Liver (tissue), 9 donors: ENCODE measurements around the gene ZAP70. TPM values are rescaled to one million over a fixed set of nuclear protein-coding genes. Genes with fewer than 3 reads are reported as not detected.

Experiments
- DNase-seq: peaks from one replicate; pipeline ENCODE4 v3.0.0-alpha.2; 2017; ENCODE audit warnings: low spot score
- H3K27ac ChIP-seq, 2 donors: one replicate each; pipeline ENCODE4 v1.7.0; 2013; ENCODE audit warnings: inconsistent platforms in 2 of 2, low read length in 2 of 2, control low read depth in 1 of 2, low read depth in 1 of 2, mild to moderate bottlenecking in 1 of 2
- H3K27me3 ChIP-seq, 4 donors: one replicate each; pipeline versions ENCODE4 v1.6.1 to v1.7.0; 2013; ENCODE audit warnings: low read length in 3 of 4, inconsistent platforms in 1 of 4, mild to moderate bottlenecking in 1 of 4, moderate library complexity in 1 of 4; ENCODE audit not compliant: control insufficient read depth in 4 of 4, insufficient read depth in 4 of 4
- H3K36me3 ChIP-seq, 4 donors: one replicate each; pipeline versions ENCODE4 v1.6.1 to v1.7.0; 2013; ENCODE audit warnings: low read length in 3 of 4, mild to moderate bottlenecking in 3 of 4, low read depth in 1 of 4, moderate library complexity in 1 of 4; ENCODE audit not compliant: control insufficient read depth in 4 of 4, insufficient read depth in 3 of 4
- H3K4me1 ChIP-seq, 4 donors: one replicate each; pipeline versions ENCODE4 v1.6.1 to v1.7.0; 2013; ENCODE audit warnings: low read length in 3 of 4, mild to moderate bottlenecking in 3 of 4, moderate library complexity in 1 of 4; ENCODE audit not compliant: control insufficient read depth in 4 of 4, insufficient read depth in 4 of 4
- H3K4me3 ChIP-seq, 3 donors: one replicate each; pipeline versions ENCODE4 v1.6.1 to v1.7.0; 2013; ENCODE audit warnings: low read length in 3 of 3, control low read depth in 1 of 3, low read depth in 1 of 3, mild to moderate bottlenecking in 1 of 3
- H3K9ac ChIP-seq, 2 donors: one replicate each; pipeline ENCODE4 v1.7.0; 2013; ENCODE audit warnings: low read length in 2 of 2, mild to moderate bottlenecking in 2 of 2, moderate library complexity in 2 of 2, control low read depth in 1 of 2, low read depth in 1 of 2
- H3K9me3 ChIP-seq, 4 donors: one replicate each; pipeline versions ENCODE4 v1.6.1 to v1.7.0; 2013; ENCODE audit warnings: low read length in 3 of 4; ENCODE audit not compliant: control insufficient read depth in 4 of 4
- EGR1 ChIP-seq, 2 donors: IDR thresholded peaks; 2 replicates each; pipeline ENCODE4 v1.6.1; 2016 to 2018; ENCODE audit warnings: antibody characterized with exemption in 2 of 2, low read depth in 2 of 2
- FOXA1 ChIP-seq: IDR thresholded peaks from 2 replicates; pipeline ENCODE4 v1.6.1; 2016; ENCODE audit warnings: antibody characterized with exemption
- FOXA2 ChIP-seq: IDR thresholded peaks from 2 replicates; pipeline ENCODE4 v1.6.1; 2016; ENCODE audit warnings: antibody characterized with exemption
- GABPA ChIP-seq, 2 donors: IDR thresholded peaks in 1 of 2; conservative IDR thresholded peaks in 1 of 2; 2 replicates each; pipeline ENCODE4 v1.6.1; 2016; ENCODE audit warnings: antibody characterized with exemption in 2 of 2, mild to moderate bottlenecking in 1 of 2, moderate library complexity in 1 of 2
- HNF4A ChIP-seq, 2 donors: conservative IDR thresholded peaks; 2 replicates each; pipeline ENCODE4 v1.6.1; 2016; ENCODE audit warnings: antibody characterized with exemption in 2 of 2, mild to moderate bottlenecking in 2 of 2
- HNF4G ChIP-seq: IDR thresholded peaks from 2 replicates; pipeline ENCODE4 v1.6.1; 2016; ENCODE audit warnings: antibody characterized with exemption
- JUND ChIP-seq, 2 donors: IDR thresholded peaks; 2 replicates each; pipeline ENCODE4 v1.6.1; 2016; ENCODE audit warnings: antibody characterized with exemption in 2 of 2
- NR2F2 ChIP-seq: IDR thresholded peaks from 2 replicates; pipeline ENCODE4 v1.6.1; 2016; ENCODE audit warnings: antibody characterized with exemption
- RAD21 ChIP-seq, 2 donors: IDR thresholded peaks; 2 replicates each; pipeline ENCODE4 v1.6.1; 2016; ENCODE audit warnings: antibody characterized with exemption in 2 of 2, mild to moderate bottlenecking in 2 of 2
- RXRA ChIP-seq, 2 donors: IDR thresholded peaks; 2 replicates each; pipeline ENCODE4 v1.6.1; 2017 to 2018; ENCODE audit warnings: antibody characterized with exemption in 2 of 2, mild to moderate bottlenecking in 1 of 2
- SP1 ChIP-seq: IDR thresholded peaks from 2 replicates; pipeline ENCODE4 v1.6.1; 2018; ENCODE audit warnings: antibody characterized with exemption, mild to moderate bottlenecking
- TAF1 ChIP-seq: conservative IDR thresholded peaks from 2 replicates; pipeline ENCODE4 v1.6.1; 2016; ENCODE audit warnings: antibody characterized with exemption, mild to moderate bottlenecking
- YY1 ChIP-seq: IDR thresholded peaks from 2 replicates; pipeline ENCODE4 v1.6.1; 2016; ENCODE audit warnings: antibody characterized with exemption, mild to moderate bottlenecking
- WGBS: extraction: QIAGEN DNeasy Blood & Tissue Kit; methylation state at CpG from one replicate; pipeline ENCODE4 v1.1.7; 2013; 5-methylcytosine and 5-hydroxymethylcytosine counted together
- polyA plus RNA-seq, 2 donors: library from polyadenylated mRNA; stranded (reverse) in 1 of 2; unstranded in 1 of 2; fragments of 200-250 nt in 1 of 2; fragments of >200 nt in 1 of 2; fragmentation: Nextera tagmentation in 1 of 2; extraction: Ambion mirVana in 1 of 2; gene quantifications; one replicate each; pipeline versions ENCODE4 v1.2.1 to v1.2.3, GENCODE V29; 2013 to 2015
- total RNA-seq, 2 donors: library from RNA; depleted of rRNA; stranded (reverse); fragments of >200 nt; gene quantifications; one replicate each; pipeline ENCODE4 v1.2.3, GENCODE V29; 2014
- TF ChIP-seq, protein P1 (sequence below): IDR thresholded peaks from 2 replicates; pipeline ENCODE4 v1.6.1; 2016; ENCODE audit warnings: antibody characterized with exemption
- TF ChIP-seq, protein P2 (sequence below): IDR thresholded peaks from 2 replicates; pipeline ENCODE4 v1.6.1; 2016; ENCODE audit warnings: antibody characterized with exemption
- TF ChIP-seq, protein P3 (sequence below): IDR thresholded peaks from 2 replicates; pipeline ENCODE4 v1.6.1; 2016; ENCODE audit warnings: antibody characterized with exemption, mild to moderate bottlenecking
- TF ChIP-seq, protein P4 (sequence below): fragments of 150-350 bp; IDR thresholded peaks from 2 replicates; pipeline ENCODE4 v1.5.1; 2017; ENCODE audit warnings: improper control_type of control experiment, low read depth, low read length; ENCODE audit not compliant: missing input control
- TF ChIP-seq, protein P5 (sequence below): IDR thresholded peaks from 2 replicates; pipeline ENCODE4 v1.6.1; 2016; ENCODE audit warnings: antibody characterized with exemption
- donor health status: healthy.
- donor health status: healthy.
- donor health status: healthy.
- donor health status: healthy.
- donor health status: healthy.

Gene ZAP70
- total and polyA plus RNA-seq, 4 donors: 1.2 to 4.9 (median 1.4) TPM

DNA sequence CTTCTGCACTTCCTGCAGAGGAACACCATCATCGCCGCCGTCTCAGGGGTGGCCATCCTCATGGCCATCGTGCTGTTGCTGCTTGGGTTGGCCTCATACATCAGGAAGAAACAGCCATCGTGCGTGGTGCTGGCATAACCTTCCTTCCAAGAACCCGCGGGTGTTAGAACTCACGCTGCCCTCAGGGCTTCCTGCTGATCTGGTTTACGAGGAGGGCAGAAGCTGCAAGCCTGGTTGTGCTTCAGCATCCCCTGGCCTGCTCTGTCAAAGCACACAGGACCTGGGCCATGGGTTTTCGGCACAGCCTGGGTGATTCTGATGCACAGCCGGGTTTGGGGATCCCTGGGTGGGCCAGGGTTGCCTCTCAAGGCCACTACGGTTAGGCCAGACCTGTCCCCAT lies 12.2 kb upstream of the ZAP70 start:
- no peak overlapping the region for H3K9ac ChIP-seq
- H3K27ac ChIP-seq: no peak overlapping the region
- TF ChIP-seq FOXA2 (no peak), YY1 (no peak), EGR1 (IDR thresholded peaks at IDR 0.05; ENCODE audit: low read depth in 2 of 2) (no peak), HNF4G (no peak)
- TF ChIP-seq, protein P1, sequence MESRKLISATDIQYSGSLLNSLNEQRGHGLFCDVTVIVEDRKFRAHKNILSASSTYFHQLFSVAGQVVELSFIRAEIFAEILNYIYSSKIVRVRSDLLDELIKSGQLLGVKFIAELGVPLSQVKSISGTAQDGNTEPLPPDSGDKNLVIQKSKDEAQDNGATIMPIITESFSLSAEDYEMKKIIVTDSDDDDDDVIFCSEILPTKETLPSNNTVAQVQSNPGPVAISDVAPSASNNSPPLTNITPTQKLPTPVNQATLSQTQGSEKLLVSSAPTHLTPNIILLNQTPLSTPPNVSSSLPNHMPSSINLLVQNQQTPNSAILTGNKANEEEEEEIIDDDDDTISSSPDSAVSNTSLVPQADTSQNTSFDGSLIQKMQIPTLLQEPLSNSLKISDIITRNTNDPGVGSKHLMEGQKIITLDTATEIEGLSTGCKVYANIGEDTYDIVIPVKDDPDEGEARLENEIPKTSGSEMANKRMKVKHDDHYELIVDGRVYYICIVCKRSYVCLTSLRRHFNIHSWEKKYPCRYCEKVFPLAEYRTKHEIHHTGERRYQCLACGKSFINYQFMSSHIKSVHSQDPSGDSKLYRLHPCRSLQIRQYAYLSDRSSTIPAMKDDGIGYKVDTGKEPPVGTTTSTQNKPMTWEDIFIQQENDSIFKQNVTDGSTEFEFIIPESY: no peak
- H3K36me3 ChIP-seq: no peaks in the 10 kb centered on the region
- no peaks in the 10 kb centered on the region for H3K9me3 ChIP-seq
- 91% methylated on average over 13 of the region's 13 CpGs for WGBS
- H3K27me3 ChIP-seq: no peaks in the 10 kb centered on the region
- peaks cover 0 to 5% (median 0%) of the 10 kb centered on the region in 4 donors for H3K4me1 ChIP-seq
- no peak for DNase-seq
- no peak overlapping the region for H3K4me3 ChIP-seq

DNA sequence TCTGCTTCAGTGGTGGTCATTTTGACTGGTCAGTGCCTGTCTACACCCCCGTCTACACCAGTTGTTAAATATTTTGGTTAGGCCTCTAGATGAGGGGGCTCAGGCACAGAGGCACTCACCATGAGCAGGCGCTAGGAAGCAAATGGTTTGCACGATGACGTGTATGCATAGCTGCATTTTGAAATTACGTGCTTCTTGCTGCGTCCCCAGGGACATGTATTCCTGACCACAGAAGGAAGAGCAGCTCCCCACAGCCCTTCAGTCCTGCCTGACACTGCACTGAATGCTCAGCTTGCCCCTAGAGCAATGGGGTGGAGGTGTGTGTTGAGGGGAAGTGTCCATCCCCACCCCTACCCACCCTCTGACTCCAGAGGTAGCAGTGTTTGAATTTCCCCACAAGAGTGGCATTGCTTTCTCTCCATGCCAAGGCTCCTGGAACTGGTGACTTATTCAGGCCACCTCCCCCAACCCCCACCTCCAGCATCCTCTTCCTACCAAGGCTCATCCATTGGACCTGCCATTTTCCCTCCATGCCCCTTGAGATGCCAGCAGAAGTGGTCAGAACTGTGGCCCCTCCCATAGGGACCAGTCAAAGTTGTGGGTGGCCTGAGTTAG lies 11.4 kb upstream of the ZAP70 start:
- no peaks in the 10 kb centered on the region for H3K27me3 ChIP-seq
- no peak for DNase-seq
- H3K4me3 ChIP-seq: no peak overlapping the region
- no peaks in the 10 kb centered on the region for H3K36me3 ChIP-seq
- 93% methylated on average over 6 of the region's 6 CpGs for WGBS
- no peak for TF ChIP-seq RAD21 (IDR thresholded peaks at IDR 0.05)
- TF ChIP-seq EGR1 (IDR thresholded peaks at IDR 0.05; ENCODE audit: low read depth in 2 of 2): no peak
- no peak for TF ChIP-seq SP1
- no peak for TF ChIP-seq RXRA (IDR thresholded peaks at IDR 0.05)
- TF ChIP-seq HNF4A (conservative IDR thresholded peaks at IDR 0.05): no peak
- TF ChIP-seq FOXA2: no peak
- TF ChIP-seq, protein P2, sequence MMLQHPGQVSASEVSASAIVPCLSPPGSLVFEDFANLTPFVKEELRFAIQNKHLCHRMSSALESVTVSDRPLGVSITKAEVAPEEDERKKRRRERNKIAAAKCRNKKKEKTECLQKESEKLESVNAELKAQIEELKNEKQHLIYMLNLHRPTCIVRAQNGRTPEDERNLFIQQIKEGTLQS: no peak
- TF ChIP-seq, protein P3, sequence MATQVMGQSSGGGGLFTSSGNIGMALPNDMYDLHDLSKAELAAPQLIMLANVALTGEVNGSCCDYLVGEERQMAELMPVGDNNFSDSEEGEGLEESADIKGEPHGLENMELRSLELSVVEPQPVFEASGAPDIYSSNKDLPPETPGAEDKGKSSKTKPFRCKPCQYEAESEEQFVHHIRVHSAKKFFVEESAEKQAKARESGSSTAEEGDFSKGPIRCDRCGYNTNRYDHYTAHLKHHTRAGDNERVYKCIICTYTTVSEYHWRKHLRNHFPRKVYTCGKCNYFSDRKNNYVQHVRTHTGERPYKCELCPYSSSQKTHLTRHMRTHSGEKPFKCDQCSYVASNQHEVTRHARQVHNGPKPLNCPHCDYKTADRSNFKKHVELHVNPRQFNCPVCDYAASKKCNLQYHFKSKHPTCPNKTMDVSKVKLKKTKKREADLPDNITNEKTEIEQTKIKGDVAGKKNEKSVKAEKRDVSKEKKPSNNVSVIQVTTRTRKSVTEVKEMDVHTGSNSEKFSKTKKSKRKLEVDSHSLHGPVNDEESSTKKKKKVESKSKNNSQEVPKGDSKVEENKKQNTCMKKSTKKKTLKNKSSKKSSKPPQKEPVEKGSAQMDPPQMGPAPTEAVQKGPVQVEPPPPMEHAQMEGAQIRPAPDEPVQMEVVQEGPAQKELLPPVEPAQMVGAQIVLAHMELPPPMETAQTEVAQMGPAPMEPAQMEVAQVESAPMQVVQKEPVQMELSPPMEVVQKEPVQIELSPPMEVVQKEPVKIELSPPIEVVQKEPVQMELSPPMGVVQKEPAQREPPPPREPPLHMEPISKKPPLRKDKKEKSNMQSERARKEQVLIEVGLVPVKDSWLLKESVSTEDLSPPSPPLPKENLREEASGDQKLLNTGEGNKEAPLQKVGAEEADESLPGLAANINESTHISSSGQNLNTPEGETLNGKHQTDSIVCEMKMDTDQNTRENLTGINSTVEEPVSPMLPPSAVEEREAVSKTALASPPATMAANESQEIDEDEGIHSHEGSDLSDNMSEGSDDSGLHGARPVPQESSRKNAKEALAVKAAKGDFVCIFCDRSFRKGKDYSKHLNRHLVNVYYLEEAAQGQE: no peak
- no peak for TF ChIP-seq NR2F2
- no peak for TF ChIP-seq GABPA (IDR thresholded peaks at IDR 0.05 in 1 of 2, conservative IDR thresholded peaks at IDR 0.05 in 1 of 2)
- no peak for TF ChIP-seq FOXA1
- TF ChIP-seq HNF4G: no peak
- TF ChIP-seq, protein P4, sequence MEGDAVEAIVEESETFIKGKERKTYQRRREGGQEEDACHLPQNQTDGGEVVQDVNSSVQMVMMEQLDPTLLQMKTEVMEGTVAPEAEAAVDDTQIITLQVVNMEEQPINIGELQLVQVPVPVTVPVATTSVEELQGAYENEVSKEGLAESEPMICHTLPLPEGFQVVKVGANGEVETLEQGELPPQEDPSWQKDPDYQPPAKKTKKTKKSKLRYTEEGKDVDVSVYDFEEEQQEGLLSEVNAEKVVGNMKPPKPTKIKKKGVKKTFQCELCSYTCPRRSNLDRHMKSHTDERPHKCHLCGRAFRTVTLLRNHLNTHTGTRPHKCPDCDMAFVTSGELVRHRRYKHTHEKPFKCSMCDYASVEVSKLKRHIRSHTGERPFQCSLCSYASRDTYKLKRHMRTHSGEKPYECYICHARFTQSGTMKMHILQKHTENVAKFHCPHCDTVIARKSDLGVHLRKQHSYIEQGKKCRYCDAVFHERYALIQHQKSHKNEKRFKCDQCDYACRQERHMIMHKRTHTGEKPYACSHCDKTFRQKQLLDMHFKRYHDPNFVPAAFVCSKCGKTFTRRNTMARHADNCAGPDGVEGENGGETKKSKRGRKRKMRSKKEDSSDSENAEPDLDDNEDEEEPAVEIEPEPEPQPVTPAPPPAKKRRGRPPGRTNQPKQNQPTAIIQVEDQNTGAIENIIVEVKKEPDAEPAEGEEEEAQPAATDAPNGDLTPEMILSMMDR: no peak
- TF ChIP-seq, protein P5, sequence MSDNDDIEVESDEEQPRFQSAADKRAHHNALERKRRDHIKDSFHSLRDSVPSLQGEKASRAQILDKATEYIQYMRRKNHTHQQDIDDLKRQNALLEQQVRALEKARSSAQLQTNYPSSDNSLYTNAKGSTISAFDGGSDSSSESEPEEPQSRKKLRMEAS: no peak
- TF ChIP-seq, protein P1: no peak
- no peak for TF ChIP-seq YY1
- no peak for TF ChIP-seq JUND (IDR thresholded peaks at IDR 0.05)
- TF ChIP-seq TAF1: no peak
- peaks cover 0 to 3% (median 0%) of the 10 kb centered on the region in 4 donors for H3K4me1 ChIP-seq
- H3K9ac ChIP-seq: no peak overlapping the region
- H3K9me3 ChIP-seq: no peaks in the 10 kb centered on the region
- no peak overlapping the region for H3K27ac ChIP-seq
